HEK293T (cell line): ENCODE measurements around the gene INSM1.

Source experiments
- BHLHE40 ChIP-seq: fragments of 450-650 bp; IDR thresholded peaks from 2 replicates; pipeline ENCODE4 v1.6.1; 2016; ENCODE audit warnings: mild to moderate bottlenecking, moderate library complexity, borderline replicate concordance
- ELF4 ChIP-seq: fragments of 450-650 bp; IDR thresholded peaks from 2 replicates; pipeline ENCODE4 v1.6.1; 2017; ENCODE audit warnings: antibody characterized with exemption
- FOXA1 ChIP-seq: fragments of 450-650 bp; IDR thresholded peaks from 2 replicates; pipeline ENCODE4 v1.6.1; 2016; ENCODE audit warnings: mild to moderate bottlenecking
- FOXK2 ChIP-seq: fragments of 450-650 bp; IDR thresholded peaks from 2 replicates; pipeline ENCODE4 v1.6.1; 2016; ENCODE audit warnings: mild to moderate bottlenecking
- FOXM1 ChIP-seq: fragments of 450-650 bp; IDR thresholded peaks from 2 replicates; pipeline ENCODE4 v1.6.1; 2017; ENCODE audit warnings: mild to moderate bottlenecking, borderline replicate concordance
- LEF1 ChIP-seq: fragments of 450-650 bp; IDR thresholded peaks from 2 replicates; pipeline ENCODE4 v1.6.1; 2017; ENCODE audit warnings: mild to moderate bottlenecking, borderline replicate concordance
- SP1 ChIP-seq: fragments of 450-650 bp; IDR thresholded peaks from 2 replicates; pipeline ENCODE4 v1.6.1; 2017
- SUZ12 ChIP-seq: fragments of 450-650 bp; IDR thresholded peaks from 2 replicates; pipeline ENCODE4 v1.6.1; 2016; ENCODE audit warnings: mild to moderate bottlenecking
- TARDBP ChIP-seq: fragments of 450-650 bp; IDR thresholded peaks from 2 replicates; pipeline ENCODE4 v1.6.1; 2016
- ZNF384 ChIP-seq: fragments of 450-650 bp; IDR thresholded peaks from 2 replicates; pipeline ENCODE4 v1.6.1; 2016

DNA sequence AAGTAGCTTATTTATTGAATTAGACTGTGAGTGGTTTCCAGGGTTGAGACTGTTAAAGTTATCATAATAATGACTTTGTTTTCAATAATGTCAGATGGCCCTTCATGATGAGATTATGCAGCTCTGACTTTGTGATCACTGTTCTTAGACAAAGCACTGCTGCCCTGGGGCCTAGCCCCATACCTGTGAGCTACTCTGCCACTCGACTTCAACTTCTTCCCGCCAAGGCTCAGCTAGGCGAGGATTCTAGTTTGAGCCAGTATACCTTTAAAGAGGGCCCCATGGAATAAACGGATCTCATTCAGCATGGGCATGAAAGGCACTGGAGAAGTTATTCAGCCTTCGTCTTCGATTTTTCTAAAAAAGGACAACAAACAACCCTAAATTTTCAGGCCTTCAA is 45.0 kb upstream of the INSM1 start:
- TF ChIP-seq BHLHE40 (no peak), ZNF384 (no peak), LEF1 (no peak), FOXK2 (no peak), SP1 (no peak), FOXA1 (no peak), ELF4 (no peak), TARDBP (no peak), SUZ12 (no peak), FOXM1 (no peak)
